Colon (tissue), 2 donors: ENCODE data around the gene GABRB3.

Source experiments
- FAIRE-seq: peaks from 2 replicates; lab custom pipeline; 2012; peaks lifted over from hg19 to GRCh38; lab: Jason Lieb, UNC
- donor health status: control.
- donor health status: control.

Gene GABRB3

DNA sequence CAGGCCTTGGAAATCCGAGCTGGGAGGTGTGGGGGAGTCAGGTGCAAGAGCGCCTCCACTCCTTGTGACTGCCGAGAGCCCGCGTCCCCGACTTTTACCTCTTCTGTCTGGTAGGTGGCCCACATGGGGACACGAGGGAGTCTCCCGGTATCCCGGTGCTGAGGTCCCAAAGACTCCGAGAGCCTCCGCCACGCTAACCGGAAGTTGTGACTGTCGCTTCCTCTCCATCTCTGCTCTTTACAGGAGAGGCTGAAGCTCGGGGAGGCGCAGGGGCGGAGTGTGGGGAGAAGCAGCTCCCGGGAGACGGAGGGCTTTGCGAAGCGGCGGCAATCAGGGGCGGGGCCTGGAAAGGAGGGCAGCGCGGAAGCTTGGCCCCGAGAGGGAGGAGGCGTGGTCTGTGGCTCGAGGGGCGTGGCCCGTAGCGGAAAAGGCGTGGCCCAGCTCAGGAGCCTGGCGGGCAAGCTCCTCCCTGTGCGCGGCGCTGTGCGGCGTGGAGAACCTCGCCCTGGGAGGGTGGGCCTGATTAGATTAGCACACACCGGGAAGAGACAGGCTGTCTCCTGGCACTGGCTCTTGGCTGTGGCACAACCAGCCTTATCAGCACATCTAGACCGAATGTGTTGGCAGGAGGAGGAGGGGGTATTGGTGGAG, 143.9 kb downstream of the GABRB3 start:
- FAIRE-seq, result no peak

DNA sequence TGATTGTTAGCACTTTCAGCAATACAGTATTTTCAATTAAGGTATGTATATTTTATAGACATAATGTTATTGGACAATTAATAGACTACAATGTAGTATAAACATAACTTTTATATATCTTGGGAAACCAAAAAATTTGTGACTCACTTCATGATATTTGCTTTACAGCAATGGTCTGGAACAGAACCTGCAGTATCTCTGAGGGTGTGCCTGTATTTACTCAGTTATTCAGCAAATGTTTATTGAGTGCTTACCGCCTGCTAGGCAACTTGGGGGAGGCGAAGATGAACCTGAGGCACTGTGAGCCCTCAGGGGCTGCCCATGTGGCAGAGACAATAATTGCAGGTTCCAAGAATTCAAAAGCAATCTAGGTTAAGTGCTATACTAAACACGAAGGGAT, 144.8 kb downstream of the GABRB3 start:
- no peak for FAIRE-seq

DNA sequence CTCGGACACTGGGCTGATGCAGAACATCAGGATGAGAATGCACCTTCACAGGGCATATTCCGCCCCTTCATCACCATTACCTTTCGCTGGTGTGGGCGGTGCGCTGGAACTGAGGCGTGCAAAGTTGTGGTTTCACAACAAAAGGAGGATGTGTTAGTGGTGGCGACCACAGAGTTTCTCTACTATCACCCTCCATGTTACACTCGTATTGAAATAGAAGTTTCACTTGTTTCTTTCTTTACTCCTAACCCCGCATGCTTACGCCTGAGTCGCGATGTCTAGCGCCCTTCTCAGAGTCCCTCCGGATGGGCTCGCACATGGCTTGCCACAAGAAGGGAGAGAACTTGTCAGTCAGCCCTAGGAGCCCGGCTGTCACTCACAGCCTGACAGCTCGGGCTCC, 148.7 kb downstream of the GABRB3 start:
- FAIRE-seq, result no peak

DNA sequence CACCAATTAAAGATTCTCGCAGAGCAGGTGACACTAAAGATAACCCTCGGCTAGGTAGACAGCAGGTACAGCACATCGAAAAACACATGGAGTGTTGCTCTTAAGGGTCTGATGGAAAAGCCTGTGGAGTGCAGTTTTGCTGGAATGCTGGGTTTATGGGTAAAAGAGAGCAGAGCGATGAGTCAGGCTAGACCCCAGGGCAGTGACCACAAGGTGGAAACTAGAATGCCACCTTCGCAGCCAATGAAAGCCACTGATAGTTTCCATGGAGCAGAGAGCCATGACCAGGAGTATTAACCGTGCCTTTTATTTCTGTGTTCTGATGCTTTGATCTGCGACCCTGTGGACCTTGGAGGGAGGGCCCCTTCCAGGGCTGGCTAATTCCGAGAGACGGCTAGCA, 149.8 kb downstream of the GABRB3 start:
- FAIRE-seq, result no peak

DNA sequence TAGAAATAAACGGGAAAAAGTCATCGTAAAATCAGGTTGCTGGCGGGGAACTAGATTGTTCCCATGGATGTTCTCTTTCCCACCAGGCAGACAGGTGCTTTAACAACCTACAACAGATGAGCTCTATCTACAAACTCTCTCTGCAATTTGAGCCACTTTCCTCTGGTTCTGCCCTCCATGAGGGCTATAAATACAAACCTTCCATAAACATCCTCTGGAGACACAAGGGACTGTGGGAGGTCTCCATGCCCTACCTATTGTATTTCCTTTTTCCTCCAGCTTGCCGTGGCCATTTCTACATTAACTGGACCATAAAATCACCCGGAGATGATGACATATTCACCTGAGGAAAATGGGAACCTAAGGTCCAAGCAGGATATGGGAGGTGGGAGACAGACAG, 151.1 kb downstream of the GABRB3 start:
- no peak for FAIRE-seq

DNA sequence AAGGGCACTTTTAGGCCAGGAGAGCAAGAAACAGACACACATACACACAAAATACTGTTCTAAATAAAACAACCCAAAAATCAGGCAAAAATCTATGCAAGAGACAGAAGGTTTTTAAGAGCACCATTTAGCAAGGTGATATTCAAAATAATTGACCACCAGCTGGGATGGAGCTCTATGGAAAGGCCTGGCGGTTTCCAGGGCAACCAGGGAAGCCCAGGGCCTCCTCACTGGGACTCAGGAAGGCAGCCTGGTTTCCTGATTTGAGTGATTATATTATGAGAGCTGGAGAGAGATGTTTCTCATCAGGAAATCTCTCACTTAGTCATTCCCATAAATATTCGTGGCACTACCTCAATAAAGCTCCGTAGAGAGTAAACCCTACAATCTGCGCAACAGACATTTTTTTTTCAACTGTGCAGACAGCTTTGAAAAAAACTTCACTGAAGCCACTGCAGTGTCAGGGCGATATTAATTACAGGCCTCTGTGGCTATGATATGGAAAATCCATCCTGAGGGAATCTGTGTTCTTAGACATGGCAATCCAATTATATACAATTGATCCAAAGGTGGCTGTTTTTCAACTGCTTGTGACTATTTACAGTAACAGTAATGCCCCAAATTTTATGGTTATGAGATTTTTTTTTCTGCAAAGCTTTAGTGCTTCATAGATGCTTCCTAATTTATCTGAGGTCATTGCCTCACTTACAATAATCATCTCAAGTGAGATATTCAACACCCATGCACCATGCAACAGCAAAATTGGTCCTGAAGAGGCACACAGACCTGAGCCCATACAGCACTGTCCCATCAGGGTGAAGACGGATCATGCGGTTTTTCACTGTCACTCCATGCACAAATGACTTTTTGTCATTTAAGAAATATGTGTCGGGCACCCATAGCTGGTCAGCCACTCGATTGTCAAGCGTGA, 152.1 kb downstream of the GABRB3 start:
- no peak for FAIRE-seq

DNA sequence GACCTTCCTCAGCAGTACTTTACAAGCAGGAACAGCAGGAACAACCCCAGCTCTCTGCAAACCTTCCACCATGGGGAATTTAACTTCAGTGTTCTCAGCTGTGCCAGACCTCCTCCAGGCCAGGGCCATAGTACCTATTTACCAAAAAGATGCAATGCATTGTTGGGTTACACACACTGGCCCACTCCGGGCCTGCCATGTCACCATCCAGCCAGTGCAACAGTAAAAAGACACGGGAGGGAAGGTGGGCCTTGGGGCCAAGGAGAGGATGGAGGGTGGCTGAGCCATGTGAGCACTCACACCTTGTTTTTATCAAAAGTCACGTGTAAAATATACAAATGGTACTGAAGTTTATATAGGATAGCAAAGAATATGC, 157.0 kb downstream of the GABRB3 start:
- no peak for FAIRE-seq

DNA sequence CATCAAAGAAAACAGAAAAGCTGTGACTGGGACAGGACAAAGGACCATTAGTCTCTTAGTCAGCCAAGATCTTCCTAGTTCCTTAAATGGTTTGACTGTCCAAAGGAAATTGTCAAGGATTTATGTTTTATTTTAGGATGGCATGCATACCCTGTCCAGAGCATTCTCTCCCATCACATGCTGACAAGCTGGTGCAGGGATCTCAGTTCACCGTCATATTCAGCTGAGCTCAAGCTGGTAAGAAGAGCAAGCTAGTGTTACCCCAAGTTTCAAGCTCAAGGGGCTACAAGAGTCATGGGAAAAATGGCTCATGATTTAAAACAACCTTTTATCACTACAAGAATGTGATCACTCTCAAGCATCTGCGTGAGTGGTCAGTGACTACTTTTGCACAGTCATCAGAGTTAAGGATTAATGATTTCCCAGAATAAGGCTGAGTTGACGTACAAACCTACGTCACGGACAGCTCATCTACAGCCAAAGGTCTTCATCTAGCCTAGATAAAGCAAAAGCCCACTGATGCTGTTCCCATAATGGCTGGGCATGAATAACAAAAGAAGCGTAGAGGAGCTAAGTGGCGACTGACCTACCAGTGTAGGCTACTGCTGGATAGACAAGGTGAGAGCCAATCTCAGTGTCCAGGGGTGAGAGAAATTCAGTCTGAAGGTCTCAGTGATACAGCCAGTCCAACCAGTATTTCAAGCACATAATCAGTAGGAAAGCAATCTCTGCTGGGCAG, 157.5 kb downstream of the GABRB3 start:
- FAIRE-seq, result no peak

DNA sequence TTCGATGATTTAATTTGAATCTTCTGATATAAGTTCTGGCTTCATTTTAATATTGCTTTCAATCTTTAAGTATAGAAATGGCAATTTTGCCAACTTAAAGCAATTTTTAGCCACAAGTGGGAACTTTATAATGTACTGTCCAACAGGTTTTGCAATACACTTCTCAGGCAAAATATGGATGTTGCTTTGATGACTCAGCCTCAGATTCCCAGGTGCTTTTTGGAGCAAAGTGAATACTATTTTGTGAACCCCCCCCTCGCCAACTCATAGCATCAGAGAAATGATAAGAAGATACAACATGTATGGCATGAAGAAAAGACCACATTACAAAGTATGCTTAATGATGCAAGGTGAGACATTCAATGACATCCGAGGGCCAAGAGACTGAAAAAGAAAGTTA, 158.1 kb downstream of the GABRB3 start:
- no peak for FAIRE-seq

DNA sequence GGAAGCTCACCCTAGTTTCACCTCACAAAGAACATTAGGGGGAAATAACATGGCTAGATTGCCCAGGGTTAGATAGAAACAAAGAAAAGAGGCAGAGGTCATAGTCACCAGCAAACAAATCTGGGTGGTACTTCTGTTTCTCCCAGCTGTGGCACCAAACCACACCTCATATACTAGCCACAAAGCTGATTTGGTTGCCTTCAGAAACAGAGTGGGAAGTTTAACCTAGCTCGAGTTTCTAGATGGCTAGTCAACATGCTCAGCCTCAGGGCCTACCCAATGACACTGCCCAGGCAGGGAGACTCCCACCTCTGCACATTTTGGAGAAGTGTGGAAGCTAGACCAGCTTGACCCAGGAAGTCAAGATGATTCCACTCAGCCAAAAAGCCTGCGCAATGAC, 174.2 kb downstream of the GABRB3 start:
- FAIRE-seq, result no peak

DNA sequence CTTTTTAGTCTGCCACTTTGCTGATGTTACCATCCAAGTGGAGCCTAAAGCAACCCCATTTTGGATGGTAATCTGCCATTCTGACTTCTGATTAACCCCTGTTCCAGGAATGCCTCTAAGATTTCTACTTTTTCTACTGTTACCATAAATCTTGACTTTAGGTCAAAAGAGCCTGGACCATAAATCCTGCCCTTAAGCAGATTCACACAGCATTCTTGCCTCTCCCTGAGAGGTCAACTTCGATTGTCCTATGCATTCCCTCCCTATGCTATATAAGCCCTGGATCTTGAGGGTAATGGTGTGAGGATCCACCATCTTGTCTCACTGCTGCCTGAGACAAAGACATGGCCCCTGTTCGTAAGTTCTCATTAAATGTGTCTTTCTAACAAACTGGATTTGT, 177.3 kb downstream of the GABRB3 start:
- FAIRE-seq, result no peak

DNA sequence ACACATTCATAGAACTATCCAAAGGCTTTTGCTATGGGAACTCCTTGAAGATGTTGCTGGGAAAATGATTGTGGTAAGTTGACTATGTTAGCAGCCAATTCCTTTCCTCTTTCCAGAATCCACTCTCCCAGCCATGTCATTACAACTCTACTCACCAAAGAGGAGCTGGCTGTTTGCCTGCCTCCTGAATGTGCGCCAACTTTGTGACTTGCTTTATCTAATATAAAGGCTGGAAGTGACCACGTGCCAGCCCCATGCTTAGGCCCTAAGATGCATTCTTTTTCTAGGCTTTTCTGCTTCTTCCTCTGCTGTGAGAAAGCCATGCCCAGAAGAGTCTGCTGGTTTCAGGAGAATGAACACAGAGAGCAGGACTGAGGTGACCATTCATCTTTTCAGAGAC, 182.2 kb downstream of the GABRB3 start:
- FAIRE-seq, result no peak

DNA sequence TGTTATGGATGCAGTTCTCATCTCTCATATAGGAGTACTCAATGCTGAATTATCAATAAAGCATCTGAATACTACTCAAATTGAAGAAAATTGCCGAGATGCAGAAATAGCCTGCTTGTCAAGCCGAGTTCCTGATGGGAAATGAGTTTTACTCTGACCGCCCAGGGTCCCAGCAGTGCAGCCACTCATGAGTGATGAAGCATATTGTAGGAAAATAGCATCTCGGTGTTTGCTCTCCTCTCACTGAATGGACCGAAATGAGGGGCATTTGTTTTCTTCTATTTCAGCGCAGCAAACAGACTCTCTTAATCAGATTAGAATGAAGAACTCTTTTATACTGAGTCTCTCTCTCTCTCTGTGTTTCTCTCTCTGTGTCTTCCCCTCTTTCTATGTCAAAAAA, 190.0 kb downstream of the GABRB3 start:
- no peak for FAIRE-seq

DNA sequence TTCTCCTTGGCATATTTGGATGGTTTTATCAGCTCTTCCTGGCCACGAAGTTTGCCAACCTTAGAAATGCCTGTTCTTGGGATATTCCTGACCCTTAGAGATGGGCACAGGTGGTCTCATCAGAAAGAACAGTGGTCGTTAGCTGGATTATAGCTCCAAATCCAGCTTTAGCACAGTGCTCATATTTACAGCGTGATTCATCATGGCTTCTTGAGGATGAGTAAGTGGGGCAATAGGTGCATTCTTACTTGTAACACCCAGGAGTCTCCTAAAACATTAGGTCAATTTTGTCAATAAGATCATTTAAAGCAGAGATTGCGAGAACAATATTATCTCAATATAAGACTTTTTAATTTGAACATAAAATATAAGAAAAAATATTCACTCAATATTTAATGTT, 191.9 kb downstream of the GABRB3 start:
- FAIRE-seq, result no peak

DNA sequence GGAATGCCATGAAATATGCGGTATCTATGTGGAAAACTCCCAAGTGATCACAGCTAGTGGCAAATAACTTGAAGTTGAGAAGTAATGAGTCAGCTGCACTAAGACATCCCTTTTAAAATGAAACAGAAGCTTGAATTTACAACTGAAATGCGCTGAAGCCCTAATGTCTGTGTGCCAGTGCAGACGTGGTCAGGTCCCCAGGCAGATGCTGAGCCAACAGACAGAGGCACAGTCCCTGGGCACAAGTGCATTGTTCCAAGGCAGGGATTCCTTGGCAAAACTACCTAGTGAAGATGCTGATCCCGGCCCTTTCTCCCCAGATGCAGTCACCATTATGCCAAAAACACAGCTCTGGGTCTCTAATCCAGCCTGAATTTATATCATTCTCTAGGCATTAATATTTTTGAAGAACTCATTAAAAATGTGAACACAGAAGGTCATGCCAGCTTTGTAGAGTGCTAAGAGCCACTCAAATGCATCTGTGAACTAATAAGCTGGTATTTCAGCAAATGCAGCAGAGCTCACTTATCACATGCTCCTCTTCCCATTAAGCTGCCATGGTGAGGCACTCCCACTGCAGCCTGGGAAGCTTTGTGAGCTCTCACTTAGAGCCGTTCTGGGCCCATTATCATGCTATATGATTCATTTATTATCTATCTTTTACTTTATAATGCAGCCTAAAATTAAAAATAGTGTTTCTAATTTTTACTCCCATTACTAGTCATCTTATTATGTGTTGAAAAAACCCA, 200.1 kb downstream of the GABRB3 start:
- FAIRE-seq, result no peak

DNA sequence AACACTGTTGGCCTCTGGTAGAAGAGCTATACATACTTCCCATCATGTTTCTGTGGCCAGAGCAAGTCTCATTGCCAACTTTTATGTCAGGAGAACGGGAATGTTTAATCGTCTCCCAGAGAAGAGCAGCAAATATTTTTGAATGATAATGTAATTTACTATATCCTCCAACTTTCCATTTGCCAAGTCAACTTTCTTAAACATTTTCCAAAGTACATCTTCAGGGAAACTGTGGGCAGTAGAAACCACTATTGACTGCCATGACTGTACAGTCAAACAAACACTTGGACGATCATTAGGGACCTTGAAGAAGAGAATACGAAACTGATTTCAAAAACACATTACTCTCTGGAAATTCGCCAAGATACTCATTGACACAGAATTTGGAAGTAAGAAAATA, 201.5 kb downstream of the GABRB3 start:
- no peak for FAIRE-seq

DNA sequence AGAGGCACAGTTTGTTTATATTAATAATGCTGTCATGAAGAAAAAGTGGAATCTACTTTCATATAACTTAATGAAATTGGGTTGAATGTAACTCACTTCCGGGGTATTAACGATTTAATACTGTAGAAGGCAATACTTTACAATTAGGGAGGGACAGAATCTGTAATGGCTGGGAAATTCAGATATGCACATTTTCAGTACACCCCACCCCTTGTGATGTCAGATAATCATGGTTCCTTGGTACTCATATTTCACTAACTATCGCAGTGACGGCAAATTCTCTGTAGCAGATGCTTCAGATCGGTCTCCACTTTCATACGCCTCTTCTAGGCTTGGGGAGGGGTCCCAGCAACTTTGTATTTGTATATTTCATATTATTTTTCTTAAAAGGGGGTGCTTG, 207.3 kb downstream of the GABRB3 start:
- no peak for FAIRE-seq

DNA sequence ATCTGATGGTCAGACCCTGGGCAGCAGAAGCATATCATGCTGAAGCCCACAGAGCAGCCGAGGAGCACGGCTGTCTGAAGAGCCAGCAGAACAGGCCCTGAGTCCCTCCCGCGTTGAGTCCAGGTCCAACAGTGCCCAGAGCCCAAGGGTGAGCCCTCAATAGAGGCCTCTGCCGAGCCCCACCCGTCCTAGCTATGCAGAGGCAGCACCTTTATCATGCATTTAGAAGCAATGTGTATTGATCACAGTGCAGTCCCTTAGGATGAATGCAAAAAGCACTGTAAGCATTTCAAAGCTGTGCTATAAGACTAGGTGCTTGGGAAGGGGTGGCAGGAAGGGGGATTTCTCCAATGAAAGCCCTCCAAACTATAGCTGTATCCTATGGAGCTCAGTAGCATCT, 208.5 kb downstream of the GABRB3 start:
- no peak for FAIRE-seq

DNA sequence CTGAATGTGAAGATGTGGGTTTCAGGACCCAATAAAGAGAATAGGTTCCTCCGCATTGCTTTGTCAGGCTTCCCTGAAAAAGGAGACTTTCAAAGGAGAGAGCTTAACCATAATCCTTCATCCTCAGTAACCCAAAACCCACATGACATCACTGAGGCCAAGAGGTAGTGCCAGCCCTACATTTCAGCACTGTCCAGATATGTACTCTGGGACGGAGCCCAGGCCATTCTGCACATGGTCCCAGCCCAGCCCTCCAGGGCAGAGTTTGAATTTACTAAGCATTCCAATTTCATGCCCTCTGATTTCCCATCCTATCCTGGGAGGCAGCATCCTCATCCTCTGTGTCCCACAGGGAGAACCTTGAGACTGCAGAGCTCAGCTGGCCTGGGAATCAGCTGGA, 210.5 kb downstream of the GABRB3 start:
- no peak for FAIRE-seq

DNA sequence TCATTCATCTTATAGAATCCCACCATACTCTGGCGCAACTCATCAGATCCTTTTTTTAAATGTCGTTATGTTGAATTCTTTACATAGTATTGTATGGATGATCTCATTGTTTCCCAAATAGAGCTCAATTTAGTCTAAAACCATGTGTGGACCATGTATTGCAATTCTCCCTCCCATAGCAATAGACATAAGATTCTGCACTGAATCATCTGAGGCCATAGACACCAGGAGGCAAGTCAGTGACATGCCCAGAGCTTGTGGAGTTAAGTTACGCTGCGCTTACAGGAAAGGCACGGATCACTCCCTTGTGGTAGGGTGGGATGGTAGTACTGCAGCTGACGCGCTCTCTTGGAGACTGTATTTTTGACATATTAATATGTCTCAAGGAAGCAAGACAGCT, 211.0 kb downstream of the GABRB3 start:
- no peak for FAIRE-seq

DNA sequence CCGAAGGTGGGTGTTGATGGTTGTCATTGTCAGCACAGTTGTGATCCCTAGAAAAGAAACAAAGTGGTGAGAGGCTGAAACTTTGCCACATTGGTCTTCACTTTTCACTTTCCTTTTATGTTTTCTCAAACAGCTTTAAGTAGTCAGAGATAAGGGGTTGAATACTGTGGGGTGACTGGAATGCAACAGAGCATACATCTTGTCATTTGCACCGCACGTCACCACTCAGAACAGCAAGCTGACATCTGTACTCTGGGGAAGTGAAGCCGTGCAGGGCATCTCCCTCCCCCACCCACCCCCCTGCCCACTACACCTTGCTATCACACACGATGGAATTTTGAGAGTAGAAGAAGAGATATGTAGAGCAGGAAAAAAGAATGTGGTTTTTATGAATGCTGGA, 211.7 kb downstream of the GABRB3 start:
- FAIRE-seq, result no peak

DNA sequence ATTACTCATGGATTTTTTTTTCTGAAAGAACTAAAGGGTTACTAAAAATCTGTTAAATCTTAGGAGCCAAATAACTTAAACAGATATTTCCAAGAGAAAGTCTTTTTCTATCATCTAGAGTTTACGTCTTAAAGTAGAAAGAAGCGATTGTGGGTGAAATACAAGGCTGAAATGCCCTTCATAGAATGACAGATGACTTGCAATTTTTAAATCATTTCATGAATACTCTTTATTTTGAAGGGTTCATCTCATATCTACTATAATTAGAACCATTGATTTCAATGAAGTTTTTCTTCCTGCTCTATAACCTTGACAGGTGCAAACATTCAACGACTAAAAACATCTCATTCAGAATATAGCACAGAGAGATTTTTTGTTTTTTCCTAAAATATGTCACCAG, 217.0 kb downstream of the GABRB3 start:
- no peak for FAIRE-seq
